OCI-LY3 (cell line): Measurements from ENCODE around the gene THAP3.

Source experiments
- H2AFZ ChIP-seq: fragments of 200-600, 300-600 bp; shearing (Covaris generic); 2 replicates; pipeline ENCODE4 v1.6.0; 2014; ENCODE audit warnings: antibody characterized with exemption, low read depth, low read length
- H3K27ac ChIP-seq: fragments of 200-600, 300-600 bp; sonication (generic); 2 replicates; pipeline ENCODE4 v1.5.1; 2014; ENCODE audit warnings: mild to moderate bottlenecking, low read length, moderate library complexity, mixed read lengths
- H3K27me3 ChIP-seq: fragments of 200-600, 300-600 bp; sonication (generic); 2 replicates; pipeline ENCODE4 v1.6.1; 2014; ENCODE audit warnings: low read depth, low read length, mixed read lengths
- H3K36me3 ChIP-seq: fragments of 200-600, 300-600 bp; sonication (generic); replicated peaks from 2 replicates; pipeline ENCODE3; 2014; ENCODE audit warnings: low read depth, low read length, mixed read lengths
- H3K4me1 ChIP-seq: fragments of 300-600, 200-600 bp; sonication (generic); 2 replicates; pipeline ENCODE4 v1.6.1; 2014; ENCODE audit warnings: low read length, mixed read lengths
- H3K4me2 ChIP-seq: fragments of 200-600, 300-600 bp; sonication (generic); 2 replicates; pipeline ENCODE4 v1.6.1; 2014; ENCODE audit warnings: low read length, mixed read lengths
- H3K4me3 ChIP-seq: fragments of 300-600, 200-600 bp; sonication (generic); 2 replicates; pipeline ENCODE4 v1.5.1; 2014; ENCODE audit warnings: antibody characterized with exemption, mild to moderate bottlenecking, low read length, moderate library complexity
- H3K79me2 ChIP-seq: fragments of 300-600, 200-600 bp; shearing (Covaris generic); 2 replicates; pipeline ENCODE4 v1.6.1; 2014; ENCODE audit warnings: mild to moderate bottlenecking, low read length, mixed read lengths
- H3K9ac ChIP-seq: fragments of 300-600, 200-600 bp; shearing (Covaris generic); 2 replicates; pipeline ENCODE4 v1.6.0; 2014; ENCODE audit warnings: mild to moderate bottlenecking, low read length, moderate library complexity
- H3K9me3 ChIP-seq: fragments of 200-600, 300-600 bp; shearing (Covaris generic); 2 replicates; pipeline ENCODE4 v1.6.1; 2014; ENCODE audit warnings: low read length, mixed read lengths; ENCODE audit not compliant: insufficient read depth
- H4K20me1 ChIP-seq: fragments of 200-600, 300-600 bp; sonication (generic); 2 replicates; pipeline ENCODE4 v1.6.1; 2016; ENCODE audit warnings: low read length, mixed read lengths; ENCODE audit not compliant: insufficient read depth
- EZH2phosphoT487 ChIP-seq: fragments of 200-600 bp; shearing (Covaris generic); IDR thresholded peaks from 2 replicates; pipeline ENCODE4 v1.6.1; 2018; ENCODE audit warnings: antibody characterized with exemption, mixed run types, low read depth
- TF ChIP-seq, protein P1 (sequence below): fragments of 200-600, 300-600 bp; sonication (generic); IDR thresholded peaks from 2 replicates; pipeline ENCODE4 v1.5.1; 2014; ENCODE audit warnings: antibody characterized with exemption, low read length, low read depth

The THAP3 gene

DNA sequence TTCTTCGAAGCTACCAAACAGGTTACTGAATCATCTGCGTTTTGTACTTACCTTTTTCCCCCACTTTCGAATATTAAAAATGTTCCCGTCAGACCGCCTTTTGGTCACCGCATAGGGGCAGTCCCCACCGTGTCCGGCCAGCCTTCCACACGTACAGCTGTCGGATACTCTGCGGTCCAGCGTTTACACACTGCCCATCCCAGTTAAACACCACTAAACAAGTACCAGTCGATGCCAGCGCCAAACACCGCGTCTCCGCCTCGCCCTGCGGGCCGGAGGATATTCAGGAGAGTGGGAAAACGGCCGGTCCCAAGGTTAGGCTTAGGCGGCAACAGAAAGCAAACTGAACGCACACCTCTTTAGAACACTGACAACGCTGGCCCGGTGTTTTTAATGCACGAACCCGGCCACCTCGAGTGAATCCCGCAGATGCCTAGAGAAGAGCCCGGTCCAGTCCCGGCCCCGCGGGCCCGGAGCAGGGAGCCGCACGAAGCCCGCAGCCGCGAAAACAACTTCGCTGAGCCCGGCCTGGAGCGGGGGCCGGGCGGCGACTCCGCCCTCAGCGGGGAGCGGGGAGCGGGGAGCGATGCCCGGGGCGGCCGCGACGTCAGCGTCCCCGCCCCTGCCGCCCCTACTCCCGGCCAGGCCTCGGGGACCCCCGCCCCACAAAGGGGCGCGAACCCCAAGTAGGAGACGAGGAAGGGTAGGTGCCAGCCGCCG is 11.9 kb upstream of the THAP3 start:
- Histone ChIP-seq H3K27ac (peak overlapping the region; percentile 7; the same call in 1 of the 2 replicates), H3K79me2 (peaks cover 36% of the 10 kb centered on the region), H2AFZ (peak overlapping the region; percentile 25; the same call in 1 of the 2 replicates), H3K36me3 (peaks cover 6% of the 10 kb centered on the region), H3K27me3 (no peaks in the 10 kb centered on the region), H4K20me1 (peaks cover 20% of the 10 kb centered on the region), H3K9me3 (no peaks in the 10 kb centered on the region), H3K9ac (peak overlapping the region; percentile 82), H3K4me2 (peak overlapping the region; percentile 100), H3K4me3 (peak overlapping the region; percentile 96), H3K4me1 (peaks cover 5% of the 10 kb centered on the region)
- TF ChIP-seq EZH2phosphoT487, result no peak
- TF ChIP-seq, protein P1, sequence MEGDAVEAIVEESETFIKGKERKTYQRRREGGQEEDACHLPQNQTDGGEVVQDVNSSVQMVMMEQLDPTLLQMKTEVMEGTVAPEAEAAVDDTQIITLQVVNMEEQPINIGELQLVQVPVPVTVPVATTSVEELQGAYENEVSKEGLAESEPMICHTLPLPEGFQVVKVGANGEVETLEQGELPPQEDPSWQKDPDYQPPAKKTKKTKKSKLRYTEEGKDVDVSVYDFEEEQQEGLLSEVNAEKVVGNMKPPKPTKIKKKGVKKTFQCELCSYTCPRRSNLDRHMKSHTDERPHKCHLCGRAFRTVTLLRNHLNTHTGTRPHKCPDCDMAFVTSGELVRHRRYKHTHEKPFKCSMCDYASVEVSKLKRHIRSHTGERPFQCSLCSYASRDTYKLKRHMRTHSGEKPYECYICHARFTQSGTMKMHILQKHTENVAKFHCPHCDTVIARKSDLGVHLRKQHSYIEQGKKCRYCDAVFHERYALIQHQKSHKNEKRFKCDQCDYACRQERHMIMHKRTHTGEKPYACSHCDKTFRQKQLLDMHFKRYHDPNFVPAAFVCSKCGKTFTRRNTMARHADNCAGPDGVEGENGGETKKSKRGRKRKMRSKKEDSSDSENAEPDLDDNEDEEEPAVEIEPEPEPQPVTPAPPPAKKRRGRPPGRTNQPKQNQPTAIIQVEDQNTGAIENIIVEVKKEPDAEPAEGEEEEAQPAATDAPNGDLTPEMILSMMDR, result no peak

DNA sequence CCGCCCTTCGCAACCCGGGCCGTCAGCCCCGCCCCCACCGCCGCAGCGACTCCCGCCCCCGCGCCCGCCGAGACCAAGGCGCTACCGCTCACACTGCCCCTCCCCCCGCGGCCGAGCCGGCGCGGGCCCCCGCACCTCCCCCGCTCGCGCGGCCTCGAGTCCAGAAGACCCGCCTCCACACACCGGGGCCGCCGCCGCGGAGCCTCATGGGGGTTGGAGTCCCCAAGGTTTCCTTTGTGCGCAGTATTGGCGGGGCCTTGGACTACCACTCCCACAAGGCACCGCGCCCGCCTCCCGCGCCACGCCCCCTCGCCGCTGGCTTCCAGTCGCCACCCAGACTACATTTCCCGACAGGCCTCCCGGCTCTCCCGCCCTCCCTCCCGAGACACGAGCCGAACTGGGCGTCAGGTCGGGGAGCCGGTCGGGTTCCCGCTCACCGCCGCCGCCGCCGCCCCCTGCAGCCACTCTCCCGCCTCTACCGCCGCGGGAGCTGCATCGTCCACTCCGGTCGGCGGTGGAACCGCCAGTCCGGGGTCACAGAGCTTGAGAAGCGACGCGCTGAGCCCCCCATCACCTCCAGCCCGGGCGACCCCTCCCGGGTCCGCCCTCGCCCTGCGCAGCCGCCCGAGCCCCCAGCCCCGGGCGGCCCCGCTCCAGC is 11.2 kb upstream of the THAP3 start, which contains the start of gene PHF13:
Gene PHF13, plus strand, starts transcription at position 371 of the 658 bp plus-strand sequence. CDS start 336 bp downstream, outside the sequence.
- no peak for TF ChIP-seq EZH2phosphoT487
- TF ChIP-seq, protein P1, result no peak
- H4K20me1 ChIP-seq, result peaks cover 22% of the 10 kb centered on the region
- peak within 1 kb of the TSS; percentile 100 for H3K4me2 ChIP-seq
- H3K4me3 ChIP-seq, result peak within 1 kb of the TSS; percentile 96
- H3K27me3 ChIP-seq, result no peaks in the 10 kb centered on the region
- H3K27ac ChIP-seq, result peak within 1 kb of the TSS; percentile 66
- H2AFZ ChIP-seq, result peak within 1 kb of the TSS; percentile 25; the same call in 1 of the 2 replicates
- H3K9ac ChIP-seq, result peak within 1 kb of the TSS; percentile 82
- peaks cover 37% of the 10 kb centered on the region for H3K79me2 ChIP-seq
- no peaks in the 10 kb centered on the region for H3K9me3 ChIP-seq
- H3K36me3 ChIP-seq, result peaks cover 6% of the 10 kb centered on the region
- H3K4me1 ChIP-seq, result peaks cover 5% of the 10 kb centered on the region

DNA sequence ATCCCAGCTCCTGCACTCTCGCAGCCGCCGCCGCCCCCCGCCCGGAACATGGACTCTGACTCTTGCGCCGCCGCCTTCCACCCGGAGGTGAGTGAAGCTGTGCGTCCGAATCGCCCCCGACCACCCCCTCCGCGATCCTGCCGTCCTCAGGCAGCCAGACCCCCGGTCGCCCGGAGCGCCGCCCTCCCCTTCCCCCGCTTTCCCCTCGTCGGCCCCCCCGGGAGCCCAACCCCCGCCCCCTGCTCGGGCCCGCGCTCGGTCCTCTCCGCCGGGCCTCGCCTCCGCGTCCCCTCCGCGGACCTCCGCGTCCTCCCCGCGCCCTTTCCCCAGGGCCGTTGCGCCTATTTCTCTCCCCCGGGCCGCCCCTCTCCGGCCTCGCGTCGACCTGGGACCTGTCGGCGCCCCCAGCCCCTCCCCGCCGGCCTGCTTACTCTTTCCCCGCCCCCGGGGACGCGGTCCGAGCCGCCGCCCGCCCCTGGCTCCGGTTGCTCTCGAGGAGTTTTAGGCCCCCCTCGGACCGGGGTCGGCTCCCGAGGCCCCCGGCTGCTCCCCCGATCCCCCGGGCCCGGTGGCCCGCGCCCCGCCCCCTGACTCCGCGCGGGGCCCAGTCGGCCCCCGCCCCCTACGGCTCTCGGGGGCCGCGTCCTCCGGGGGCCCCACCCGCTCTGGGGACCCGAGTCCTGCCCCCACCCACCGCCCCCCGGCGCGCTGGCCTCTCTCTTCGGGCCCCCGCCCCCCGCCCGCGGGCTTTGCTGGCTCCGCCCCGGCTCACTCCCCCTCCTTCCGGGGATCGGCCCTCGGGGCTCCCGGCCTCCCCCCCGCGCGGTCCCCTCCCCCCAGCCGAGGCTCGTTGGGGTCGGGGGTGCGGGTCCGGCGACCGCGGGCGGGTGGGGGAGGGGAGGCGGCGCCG is 10.4 kb upstream of the THAP3 start:
- peaks cover 22% of the 10 kb centered on the region for H4K20me1 ChIP-seq
- TF ChIP-seq EZH2phosphoT487, result no peak
- TF ChIP-seq, protein P1, result no peak
- peaks cover 6% of the 10 kb centered on the region for H3K36me3 ChIP-seq
- H3K9me3 ChIP-seq, result no peaks in the 10 kb centered on the region
- no peak overlapping the region for H2AFZ ChIP-seq
- H3K9ac ChIP-seq, result peak overlapping the region; percentile 80
- H3K4me2 ChIP-seq, result peak overlapping the region; percentile 54
- peaks cover 5% of the 10 kb centered on the region for H3K4me1 ChIP-seq
- H3K79me2 ChIP-seq, result peaks cover 37% of the 10 kb centered on the region
- H3K4me3 ChIP-seq, result peak overlapping the region; percentile 83
- H3K27ac ChIP-seq, result peak overlapping the region; percentile 66
- H3K27me3 ChIP-seq, result no peaks in the 10 kb centered on the region
